Cardiac septum (tissue), 1 donor: ENCODE data around the gene MKNK1. TPM values are rescaled to one million over a fixed set of nuclear protein-coding genes. Genes with fewer than 3 reads are reported as not detected.

ENCODE experiments used
- DNase-seq: peaks from one replicate; pipeline ENCODE4 v3.0.0-alpha.2; 2020; ENCODE audit warnings: low spot score
- intact Hi-C: fragments of 100-400 bp; cut with DNase I; formaldehyde crosslinking; loops from one replicate; pipeline ENCODE4 v1.14.0; 2022
- total RNA-seq: library from RNA; stranded (reverse); fragmentation: NEBNext Ultra II Directional; extraction: Animal tissue kit (Norgen Biotek cat#: 25700); gene quantifications from one replicate; pipeline ENCODE4 v1.2.1, GENCODE V29; 2021
- donor health status: DM: no; HTN: no; CAD: no.

The MKNK1 gene
- total RNA-seq, 1 donor from 2014 or later = 38.2 TPM

DNA sequence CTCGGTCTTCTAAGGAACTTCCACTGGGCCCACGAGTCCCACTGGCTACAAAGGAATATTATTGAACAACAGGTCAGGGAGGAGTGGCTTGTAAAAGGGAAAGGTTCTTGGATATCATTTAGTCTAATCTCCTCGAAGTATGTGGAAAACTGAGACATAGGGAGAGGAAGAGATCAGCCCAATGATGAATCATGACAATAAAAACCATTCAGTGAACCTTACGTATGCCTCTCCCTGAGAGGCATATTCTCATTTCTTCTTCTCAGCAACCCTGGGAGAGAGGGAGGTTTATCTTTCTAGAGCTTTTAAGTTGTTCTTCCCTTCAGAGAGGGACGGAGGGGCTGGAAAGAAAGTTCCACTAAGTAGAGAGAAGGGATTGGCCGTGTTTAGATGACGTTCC is 17.9 kb upstream of the MKNK1 start:
- no peak for DNase-seq
- intact Hi-C loops = no loop called here

DNA sequence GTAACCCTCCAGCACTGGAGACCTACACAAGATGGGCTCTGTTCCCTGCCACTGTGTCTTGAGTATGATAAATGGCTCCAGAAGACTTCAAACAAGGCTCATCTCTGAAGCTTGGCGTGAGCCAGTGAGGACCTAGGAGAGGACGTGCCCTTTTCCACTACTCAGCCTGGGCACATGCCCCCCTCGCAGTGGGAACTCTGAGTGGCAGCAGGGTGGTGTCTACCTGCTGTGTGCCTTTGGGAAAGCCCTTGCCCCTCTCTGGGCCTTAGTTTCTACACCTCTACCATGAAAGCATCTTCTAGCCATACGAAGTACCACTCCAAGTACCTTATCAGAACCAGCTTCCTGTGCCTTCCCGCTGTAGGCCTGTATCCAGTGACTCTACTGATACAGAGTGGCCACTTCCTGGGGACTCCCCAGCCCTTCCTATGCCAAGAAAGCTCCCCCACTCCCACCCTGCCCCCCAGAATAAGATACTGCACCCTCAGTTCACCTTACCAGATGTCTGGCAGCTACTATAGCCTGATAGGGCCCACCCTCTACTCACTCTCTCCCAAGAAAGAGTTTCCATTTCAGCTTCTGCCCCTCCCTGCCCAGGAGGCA is 15.7 kb upstream of the MKNK1 start:
- intact Hi-C loops = loop anchor here (5.0 kb wide), 2 partner anchors 48 to 98 kb away; partner anchors contain the start of genes ATPAF1 and EFCAB14
- no peak for DNase-seq

DNA sequence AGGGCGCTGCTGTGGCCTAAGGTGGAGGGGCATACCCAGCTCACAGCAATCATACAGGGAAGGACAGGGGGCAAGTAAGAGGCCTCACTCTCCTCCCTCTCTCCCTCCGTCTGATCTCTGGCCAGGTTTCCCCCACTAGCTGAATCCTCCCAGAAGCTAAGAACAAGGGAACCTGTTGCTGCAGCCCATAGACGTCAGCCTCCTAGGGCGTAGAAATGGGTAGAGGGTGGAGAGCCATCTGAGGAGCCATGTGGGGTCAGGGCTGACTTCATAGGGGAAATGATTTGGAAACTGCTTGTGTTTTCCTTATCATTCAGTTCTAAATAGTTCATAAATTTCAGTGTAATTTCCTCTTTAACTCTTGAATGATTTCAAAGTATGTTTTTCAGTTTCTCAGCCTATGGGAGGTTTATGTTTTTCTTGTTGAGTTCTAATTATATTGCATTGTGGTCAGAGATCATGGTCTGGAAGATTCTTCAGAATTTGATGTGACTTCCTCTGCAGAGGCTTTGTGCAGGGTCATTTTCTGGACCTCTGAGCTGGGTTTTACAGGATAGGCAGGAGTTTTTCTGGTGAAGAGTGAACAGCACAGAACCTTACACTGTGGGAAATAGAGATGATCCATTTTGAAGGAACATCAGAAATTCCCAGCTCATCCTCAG is 14.8 kb upstream of the MKNK1 start:
- DNase-seq = no peak
- intact Hi-C loops = loop anchor here (5.0 kb wide), 2 partner anchors 48 to 98 kb away; partner anchors contain the start of genes ATPAF1 and EFCAB14

DNA sequence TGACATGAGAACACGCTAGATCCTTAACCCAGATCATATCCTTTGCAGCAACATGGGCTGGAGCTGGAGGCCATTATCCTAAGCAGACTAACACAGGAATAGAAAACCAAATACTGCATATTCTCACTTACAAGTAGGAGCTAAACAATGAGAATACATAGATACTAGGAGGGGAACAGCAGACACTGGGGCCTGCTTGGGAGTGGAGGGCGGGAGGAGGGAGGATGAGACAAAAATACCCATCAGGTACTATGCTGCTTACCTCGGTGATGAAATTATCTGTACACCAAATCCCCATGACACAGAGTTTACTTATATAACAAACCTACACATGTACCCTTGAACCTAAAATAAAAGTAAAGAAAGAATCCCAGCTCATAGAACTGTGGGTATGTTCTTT is 13.8 kb upstream of the MKNK1 start:
- intact Hi-C loops = loop anchor here (5.0 kb wide), 2 partner anchors 49 to 99 kb away; partner anchors contain the start of genes ATPAF1 and EFCAB14
- DNase-seq = no peak

DNA sequence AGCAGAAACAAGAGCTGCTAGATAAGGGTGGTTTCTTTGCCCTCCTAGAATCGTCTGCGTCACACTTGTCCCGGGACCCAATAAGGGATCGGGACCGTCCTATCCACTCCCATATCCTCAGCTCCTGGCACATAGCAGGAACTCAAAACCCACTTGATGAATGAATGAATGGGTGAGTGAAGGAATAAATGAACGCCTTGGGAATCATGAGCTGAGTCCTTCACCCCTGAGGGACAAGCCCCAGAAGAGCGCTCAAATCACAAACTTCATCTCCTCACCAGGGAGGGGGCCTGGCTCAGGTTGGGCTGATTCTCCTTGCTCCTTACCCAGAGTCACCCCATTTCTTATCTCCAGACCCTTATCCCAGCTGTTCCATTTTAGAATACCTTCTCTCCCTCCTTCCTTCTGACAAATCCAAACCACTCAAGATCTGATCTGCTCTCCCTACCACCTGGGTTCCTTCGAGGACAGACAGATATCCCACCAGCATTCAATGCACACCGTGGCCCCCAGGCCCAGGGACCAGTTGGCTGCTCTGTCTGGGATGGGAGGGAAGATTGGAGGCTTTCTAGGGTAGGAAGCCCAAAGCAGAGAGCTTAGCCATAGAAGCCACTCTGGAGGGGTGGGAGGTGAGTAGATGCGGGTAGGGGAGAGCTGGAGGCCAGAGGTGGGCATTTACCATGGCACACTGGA is 13.2 kb upstream of the MKNK1 start:
- no peak for DNase-seq
- intact Hi-C loops = loop anchor here (5.0 kb wide), 2 partner anchors 50 to 100 kb away; partner anchors contain the start of genes ATPAF1 and EFCAB14

DNA sequence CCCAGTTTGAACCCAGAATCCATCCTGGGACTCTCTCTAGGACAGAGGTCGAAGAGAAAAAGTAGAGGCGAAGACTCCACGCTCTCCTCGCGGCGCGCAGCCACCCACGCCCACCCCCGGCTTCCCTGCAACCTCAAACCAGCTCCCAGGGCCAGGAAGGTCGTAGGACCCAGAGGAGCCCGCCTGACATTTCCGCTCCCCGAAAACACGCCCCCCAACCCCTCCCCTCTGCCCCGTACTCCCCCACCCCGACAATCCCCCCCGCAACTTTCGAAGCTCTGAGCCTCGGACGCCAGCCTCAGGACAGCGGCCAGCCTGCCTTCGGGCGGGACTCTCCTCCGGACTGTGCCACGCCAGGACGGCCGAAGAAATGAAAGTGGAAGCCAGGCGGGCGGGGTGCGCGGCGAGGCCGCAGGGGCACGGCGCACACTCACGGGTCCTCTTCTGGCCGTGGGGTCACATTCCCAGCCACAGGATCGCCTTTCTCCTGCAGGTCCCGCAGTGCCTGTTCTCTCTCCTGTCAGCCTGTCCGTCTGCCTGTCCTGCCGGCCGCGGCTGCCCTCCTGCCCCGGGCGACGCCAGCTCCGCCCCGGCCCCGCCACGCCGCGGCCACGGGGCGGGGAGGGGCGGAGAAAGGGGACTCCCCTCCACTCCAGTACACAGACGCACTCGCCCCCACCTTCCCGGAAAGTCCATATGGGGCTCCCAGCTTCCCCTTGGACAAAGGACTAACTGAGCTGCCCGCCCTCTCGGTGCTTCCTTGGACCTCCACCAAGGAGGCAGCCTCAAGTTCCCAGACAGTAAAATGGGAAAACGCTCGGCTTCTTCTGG is 12.4 kb upstream of the MKNK1 start, which contains the start of gene MOB3C:
MOB3C (minus strand) TSS at position 535 of the 831 bp plus-strand sequence. CDS start 3,490 bp downstream, outside the sequence.
- intact Hi-C loops = loop anchor here (5.0 kb wide), 2 partner anchors 51 to 101 kb away; partner anchors contain the start of genes ATPAF1 and EFCAB14
- peak; percentile 94 for DNase-seq

DNA sequence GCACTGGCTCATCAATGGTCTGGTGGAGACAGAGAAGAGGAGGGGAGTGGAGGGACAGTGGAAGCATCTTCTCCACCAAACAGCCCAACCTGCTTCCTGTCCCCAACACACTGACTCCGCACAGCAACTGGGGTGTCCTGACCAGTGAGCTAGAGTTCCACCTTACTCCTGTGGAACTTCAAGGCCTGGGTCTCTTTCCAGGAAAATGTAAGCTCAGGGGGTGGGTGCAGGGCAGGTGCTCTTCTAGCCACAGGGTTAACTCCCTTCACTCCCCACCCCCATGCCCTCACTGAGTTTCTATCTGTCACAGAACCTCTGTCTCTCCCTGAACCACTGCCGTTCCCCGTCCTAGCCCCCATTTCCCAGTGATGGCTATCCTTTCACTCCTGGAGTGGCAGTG is 11.7 kb upstream of the MKNK1 start:
- DNase-seq = no peak

DNA sequence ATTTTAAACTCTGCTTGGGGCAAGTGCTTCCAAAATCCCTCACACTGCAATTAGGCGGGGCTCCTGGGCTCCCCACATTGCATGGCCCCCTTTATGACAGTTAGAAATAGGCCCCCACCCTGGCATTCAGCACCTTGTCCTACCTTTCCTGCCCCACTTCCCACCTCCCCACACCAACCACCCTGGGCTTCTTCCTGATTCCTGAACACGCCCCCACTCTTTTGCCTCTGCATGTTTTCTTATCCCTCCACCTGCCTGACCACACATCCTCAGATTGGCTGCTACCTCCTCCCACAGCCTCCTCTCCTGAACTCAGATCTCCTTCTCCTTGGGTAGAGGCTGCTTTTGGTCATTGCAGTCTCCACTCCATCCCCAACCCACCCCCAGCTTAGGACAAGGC is 11.0 kb upstream of the MKNK1 start:
- no peak for DNase-seq
- intact Hi-C loops = loop anchor here (5.0 kb wide), 2 partner anchors 52 to 102 kb away; partner anchors contain the start of genes ATPAF1 and EFCAB14

More for the DNA sequence above, 11.7 kb upstream of the MKNK1 start:
- intact Hi-C loops = loop anchor here (5.0 kb wide), 2 partner anchors 52 to 102 kb away; partner anchors contain the start of genes ATPAF1 and EFCAB14

DNA sequence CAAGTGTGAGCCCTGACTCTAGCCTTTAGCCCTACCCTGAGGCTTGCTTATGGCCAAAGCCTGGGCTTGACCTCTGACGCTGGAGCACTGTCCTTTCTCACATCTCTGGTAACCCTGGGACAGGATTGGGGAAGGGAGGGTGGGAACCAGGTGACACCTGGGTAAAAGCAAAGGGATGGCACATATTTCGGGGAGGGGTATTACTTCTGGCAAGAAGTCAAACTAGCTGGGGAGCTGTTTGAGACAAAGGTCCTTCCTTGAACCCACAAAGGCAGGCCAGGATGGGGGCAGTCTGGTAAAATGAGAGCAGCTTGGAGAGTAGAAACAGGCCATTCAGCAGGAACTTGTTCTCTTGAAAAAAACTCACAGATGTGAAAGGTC is 10.5 kb upstream of the MKNK1 start:
- no peak for DNase-seq

DNA sequence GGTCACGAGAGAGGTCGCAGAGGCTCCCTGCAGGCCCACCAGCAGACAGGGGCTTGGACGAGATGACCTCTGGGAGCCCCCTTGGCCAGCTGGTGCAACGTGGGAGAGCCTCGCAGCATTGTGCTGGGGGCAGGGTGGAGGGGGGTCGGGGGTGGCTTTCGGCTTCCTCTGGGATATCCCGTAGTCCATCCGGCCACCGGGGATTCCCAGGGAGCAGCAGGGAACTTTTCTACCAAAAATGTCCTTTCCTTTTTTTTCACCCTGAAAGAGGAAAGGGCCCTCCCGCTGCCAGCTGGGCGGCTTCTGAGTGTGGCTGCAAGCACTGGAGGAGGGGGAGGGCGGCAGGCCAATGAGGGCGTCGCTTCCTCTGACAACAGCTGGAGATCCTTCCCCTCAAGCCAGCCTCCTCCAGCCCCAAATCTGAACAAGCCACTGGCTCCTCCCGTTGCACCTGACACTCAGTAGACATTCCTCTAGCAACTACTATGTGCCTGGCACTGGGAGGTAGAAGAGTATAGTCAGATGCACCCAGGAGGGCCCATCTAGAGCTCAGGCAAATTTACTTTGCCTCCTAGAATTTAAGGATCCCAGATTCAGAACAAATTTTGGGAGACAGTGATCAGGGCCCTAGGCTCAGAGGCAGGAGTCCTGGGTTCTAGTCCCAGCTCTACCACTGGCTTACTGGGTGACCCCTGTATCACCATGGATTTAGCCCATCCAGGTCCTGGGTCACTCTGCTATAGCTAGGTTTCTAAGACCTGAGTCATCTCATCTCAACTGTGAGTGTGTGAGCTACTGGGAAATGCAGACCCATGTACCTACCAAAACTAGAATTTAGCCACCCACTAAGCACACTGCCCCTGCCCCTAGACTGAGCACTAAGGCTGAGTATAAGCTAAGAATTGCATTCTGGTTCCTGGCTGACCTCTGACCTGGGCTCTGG is 9.9 kb upstream of the MKNK1 start:
- intact Hi-C loops = no loop called here
- DNase-seq = peak; percentile 94

More for the DNA sequence above, 10.5 kb upstream of the MKNK1 start:
- intact Hi-C loops = no loop called here

DNA sequence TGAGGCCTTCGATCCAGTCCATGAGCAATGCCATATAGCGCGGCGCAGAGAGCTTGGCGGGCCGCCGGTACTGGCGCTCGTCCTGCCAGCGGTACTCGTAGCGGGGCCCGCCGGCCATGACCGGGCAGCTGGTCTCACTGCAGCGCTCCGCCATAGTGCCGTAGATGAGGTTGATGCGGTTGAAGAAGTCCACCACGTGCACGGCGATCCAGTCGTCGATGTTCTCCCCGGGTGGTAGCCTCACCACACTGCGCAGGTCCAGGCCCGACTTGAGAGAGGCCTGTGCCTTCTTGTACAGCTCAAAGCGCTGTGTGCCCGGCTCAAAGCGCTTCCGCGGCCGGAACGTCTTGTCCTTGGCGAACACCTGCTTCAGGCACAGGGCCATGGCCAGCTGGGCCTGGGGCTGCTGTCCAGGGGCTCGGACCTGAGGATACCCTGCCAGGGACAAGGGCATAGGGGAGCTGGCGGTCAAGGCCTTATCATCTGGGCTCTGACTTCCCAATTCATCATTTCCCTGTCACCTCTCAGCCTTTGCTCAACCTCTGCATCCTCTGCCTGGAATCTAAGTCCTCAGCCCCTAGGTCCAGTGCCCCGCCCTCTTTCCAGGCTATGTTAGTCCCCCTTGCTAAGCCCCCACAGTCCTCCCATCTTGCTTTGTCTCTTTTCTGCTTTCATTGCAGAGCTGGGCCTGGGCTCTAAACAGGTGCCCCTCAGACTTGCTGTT is 9.0 kb upstream of the MKNK1 start:
- DNase-seq = no peak
- intact Hi-C loops = no loop called here

DNA sequence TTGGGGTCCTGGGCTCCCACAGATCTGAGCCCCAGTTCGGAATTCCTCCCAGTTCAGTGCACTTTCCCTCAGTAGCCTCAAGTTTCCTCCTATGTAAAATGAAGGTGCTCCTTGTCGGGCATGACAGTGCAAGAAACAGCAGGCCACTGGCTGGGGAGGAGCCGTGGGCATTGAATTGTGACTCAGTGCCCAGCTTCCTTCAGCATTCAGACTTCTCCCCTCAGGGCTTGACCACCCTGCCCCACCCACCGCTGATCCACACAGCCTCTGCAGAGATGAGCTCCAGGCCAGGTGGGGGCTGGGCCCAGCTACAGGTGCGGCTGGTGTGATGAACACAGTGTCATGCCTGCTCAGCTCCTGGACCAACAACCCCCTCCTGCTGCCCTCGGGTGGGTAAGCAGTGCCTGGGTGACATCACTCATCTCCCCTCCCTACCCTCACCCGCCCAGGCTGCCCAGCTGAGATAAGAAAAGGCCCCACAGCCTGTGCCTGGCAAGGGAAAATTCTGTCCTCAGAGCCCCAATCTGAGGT is 7.7 kb upstream of the MKNK1 start:
- intact Hi-C loops = no loop called here
- no peak for DNase-seq

DNA sequence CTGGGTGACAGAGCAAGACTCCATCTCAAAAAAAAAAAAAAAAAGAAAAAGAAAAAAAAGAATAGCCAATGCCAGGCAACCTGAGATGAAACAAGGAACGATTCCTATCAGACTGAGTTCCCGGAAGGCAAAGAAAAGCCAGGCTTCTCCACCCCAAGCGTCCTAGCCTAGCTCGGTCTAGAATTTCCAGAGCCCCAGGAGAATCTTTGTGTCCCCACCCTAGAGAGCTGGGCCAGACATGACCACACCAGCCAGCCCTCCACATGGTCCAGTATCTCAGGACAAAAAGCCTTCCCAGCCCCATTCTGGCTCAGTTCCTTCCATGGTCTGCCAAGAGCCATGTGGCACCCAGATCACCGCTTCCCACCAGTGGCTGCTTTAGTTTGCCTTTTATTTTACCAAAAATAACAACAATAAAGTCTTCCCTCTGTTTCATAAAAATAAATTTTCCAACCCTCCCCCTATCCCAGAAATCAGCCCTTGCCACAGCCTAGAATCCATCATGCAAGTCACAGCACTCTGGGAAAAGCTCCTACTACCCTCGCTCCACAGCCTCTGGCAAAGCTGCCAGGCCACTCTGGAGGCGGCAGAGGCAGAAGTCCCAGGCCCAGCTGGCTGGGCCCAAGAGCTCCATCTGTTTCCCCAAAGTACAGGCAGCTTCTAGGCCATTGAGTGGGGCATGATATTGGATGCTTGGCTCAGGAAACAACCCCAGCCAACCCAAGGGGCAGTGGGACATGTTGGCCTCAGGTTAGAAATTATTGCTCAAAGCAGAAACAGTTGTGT is 3.5 kb upstream of the MKNK1 start:
- no peak for DNase-seq
- intact Hi-C loops = no loop called here

DNA sequence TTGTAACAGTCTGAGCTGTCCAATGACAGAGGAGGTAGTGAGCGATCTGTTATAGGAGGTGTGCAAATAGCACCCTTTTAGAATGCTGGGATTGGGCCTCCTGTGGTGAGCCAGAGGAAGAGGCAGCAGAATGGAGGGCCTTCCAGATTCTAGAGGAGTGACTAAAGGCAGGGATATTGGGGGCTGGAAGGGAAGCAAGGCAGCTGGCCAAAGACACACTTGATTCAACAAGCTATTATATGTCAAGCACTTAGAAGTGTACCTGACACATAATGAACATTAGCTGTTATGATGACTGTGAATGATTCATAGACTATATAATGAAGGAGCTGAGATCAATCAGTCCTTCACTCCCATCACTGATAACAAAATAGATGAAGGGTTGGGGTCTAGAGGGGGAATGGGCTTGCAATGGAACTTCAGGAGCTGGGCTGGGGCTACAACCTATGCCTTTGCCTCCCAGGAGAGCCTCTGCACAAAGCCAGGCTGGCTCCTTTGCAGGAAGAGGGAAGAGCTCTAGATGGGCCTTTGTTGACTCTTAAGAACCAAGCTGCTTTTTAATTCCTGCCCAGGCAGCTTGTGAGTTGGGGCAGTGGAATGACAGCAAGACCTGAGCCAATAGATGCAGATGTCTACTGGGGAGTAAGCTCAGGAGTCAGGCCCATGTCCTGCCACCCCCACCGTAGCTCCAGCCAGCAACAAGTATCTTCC is 2.3 kb upstream of the MKNK1 start:
- intact Hi-C loops = no loop called here
- no peak for DNase-seq

DNA sequence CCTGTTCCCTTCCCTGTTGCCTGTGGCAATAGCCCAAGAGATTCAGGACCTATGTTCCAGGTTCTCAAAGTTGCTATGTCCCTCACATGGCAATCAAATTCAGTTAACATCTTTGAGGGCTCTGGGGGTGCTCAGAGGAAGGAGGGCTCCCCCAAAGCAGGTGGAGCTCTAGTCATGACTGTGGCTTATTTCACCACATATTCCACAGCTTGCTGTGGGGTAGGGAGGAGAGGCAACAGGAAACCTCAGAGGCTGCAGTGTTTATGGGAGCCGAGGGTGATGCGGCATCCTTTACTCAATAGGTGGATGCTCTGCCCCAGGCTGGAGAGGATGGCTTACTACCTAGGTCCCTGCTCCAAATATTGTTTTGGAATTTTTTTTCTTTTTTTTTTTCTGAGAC is 1.2 kb upstream of the MKNK1 start:
- intact Hi-C loops = no loop called here
- no peak for DNase-seq

DNA sequence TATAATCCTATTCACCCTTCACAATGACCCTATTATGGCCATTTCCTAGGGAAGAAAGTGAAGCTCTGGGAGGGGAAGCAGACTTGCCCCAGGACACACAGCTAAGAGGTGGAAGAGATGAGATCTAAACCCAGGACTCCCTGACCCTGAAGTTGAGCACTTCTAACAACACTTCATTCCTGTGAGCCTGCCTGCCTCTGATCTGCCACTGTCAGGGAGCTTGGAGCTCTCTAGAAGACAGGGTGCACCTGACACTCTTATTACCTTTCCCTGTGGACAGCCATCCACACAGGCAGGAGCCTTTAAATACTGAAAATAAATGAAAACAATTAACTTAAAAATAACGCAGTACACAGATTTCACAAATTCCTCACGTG is 599 bp downstream of the MKNK1 start:
- no peak for DNase-seq
- intact Hi-C loops = no loop called here
